ENCODE results near the gene APOBEC4.

DNA sequence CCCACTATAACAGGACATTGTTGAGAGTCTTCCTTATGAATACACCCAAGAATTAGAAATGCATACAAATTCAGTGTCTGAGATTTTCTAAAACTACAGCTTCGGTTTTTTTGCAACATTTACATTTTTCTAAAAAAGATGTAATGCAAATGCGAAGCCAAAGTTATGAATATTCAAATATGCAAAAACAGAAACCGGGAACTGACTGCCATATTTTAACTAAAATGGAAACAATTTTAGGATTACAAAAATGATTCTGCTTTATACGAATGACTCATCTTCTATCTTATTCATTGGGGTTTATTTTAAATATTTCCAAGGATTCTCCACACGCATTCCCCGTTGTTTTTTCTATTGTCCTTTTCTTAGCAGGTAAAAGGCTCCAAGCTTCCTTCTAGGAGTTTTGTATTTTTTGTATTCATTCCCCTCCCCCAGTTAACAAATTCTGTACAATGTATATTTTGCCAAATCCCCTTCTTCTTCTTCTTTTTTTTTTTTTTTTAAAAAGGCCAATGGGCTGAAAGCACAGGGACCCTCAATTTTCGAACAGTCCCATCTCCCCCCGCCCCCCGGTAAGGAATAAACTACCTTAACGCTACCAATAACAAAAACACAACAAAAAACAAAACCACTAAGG is 18.6 kb downstream of the APOBEC4 start:
- TF ChIP-seq, protein P1, sequence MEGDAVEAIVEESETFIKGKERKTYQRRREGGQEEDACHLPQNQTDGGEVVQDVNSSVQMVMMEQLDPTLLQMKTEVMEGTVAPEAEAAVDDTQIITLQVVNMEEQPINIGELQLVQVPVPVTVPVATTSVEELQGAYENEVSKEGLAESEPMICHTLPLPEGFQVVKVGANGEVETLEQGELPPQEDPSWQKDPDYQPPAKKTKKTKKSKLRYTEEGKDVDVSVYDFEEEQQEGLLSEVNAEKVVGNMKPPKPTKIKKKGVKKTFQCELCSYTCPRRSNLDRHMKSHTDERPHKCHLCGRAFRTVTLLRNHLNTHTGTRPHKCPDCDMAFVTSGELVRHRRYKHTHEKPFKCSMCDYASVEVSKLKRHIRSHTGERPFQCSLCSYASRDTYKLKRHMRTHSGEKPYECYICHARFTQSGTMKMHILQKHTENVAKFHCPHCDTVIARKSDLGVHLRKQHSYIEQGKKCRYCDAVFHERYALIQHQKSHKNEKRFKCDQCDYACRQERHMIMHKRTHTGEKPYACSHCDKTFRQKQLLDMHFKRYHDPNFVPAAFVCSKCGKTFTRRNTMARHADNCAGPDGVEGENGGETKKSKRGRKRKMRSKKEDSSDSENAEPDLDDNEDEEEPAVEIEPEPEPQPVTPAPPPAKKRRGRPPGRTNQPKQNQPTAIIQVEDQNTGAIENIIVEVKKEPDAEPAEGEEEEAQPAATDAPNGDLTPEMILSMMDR (IDR thresholded peaks at IDR 0.05; ENCODE audit: poor library complexity, severe bottlenecking), result no peak
- TF ChIP-seq EZH2 (IDR thresholded peaks at IDR 0.05; ENCODE audit: borderline replicate concordance, insufficient read depth, low read length, poor library complexity, severe bottlenecking) (no peak), RAD21 (conservative IDR thresholded peaks at IDR 0.05) (no peak), POLR2AphosphoS5 (IDR thresholded peaks at IDR 0.05) (no peak)

Data from neural cell (in vitro differentiated cells).